SU-DHL-6 (cell line): Measurements from ENCODE around the gene MADCAM1.
"Not testable (repeated sequence)": the region's sequence is repeated elsewhere in the genome, so short reads cannot be mapped to it uniquely, and the experiment has no call there.

ENCODE experiments used
- H2AFZ ChIP-seq: fragments of 200-600 bp; sonication (generic); 2 replicates; pipeline ENCODE4 v1.6.1; 2014; ENCODE audit warnings: low read depth, mild to moderate bottlenecking, moderate library complexity, mixed read lengths, antibody characterized with exemption, low read length; ENCODE audit not compliant: severe bottlenecking
- H3F3A ChIP-seq: fragments of 200-600 bp; shearing (Covaris generic); 2 replicates; pipeline ENCODE4 v1.6.0; 2016; ENCODE audit warnings: antibody characterized with exemption, mild to moderate bottlenecking; ENCODE audit not compliant: insufficient read depth
- H3K27ac ChIP-seq: fragments of 200-600 bp; sonication (generic); 2 replicates; pipeline ENCODE4 v1.5.1; 2016; ENCODE audit warnings: low read depth, mild to moderate bottlenecking, low read length, moderate library complexity, mixed read lengths
- H3K27me3 ChIP-seq: fragments of 200-600 bp; sonication (generic), shearing (Covaris generic); 2 replicates; pipeline ENCODE4 v1.6.0; 2014; ENCODE audit warnings: mild to moderate bottlenecking, low read length
- H3K36me3 ChIP-seq: fragments of 200-600 bp; sonication (generic); 2 replicates; pipeline ENCODE4 v1.6.1; 2014; ENCODE audit warnings: mild to moderate bottlenecking, low read length, mixed read lengths
- H3K4me2 ChIP-seq: fragments of 300-600, 200-600 bp; shearing (Covaris generic), sonication (generic); 2 replicates; pipeline ENCODE4 v1.6.0; 2014; ENCODE audit warnings: low read length, low read depth, mild to moderate bottlenecking; ENCODE audit not compliant: poor library complexity, severe bottlenecking
- H3K4me3 ChIP-seq: fragments of 200-600 bp; sonication (generic); 2 replicates; pipeline ENCODE4 v1.5.1; 2014; ENCODE audit warnings: antibody characterized with exemption, low read length, mild to moderate bottlenecking, mixed read lengths; ENCODE audit not compliant: insufficient read depth, poor library complexity, severe bottlenecking
- H3K79me2 ChIP-seq: fragments of 200-600 bp; sonication (generic); 2 replicates; pipeline ENCODE4 v1.6.1; 2014; ENCODE audit warnings: mild to moderate bottlenecking, low read length, moderate library complexity; ENCODE audit not compliant: insufficient read depth
- H3K9ac ChIP-seq: fragments of 200-600 bp; sonication (generic); 2 replicates; pipeline ENCODE4 v1.7.0; 2014; ENCODE audit warnings: mild to moderate bottlenecking, low read length
- H3K9me2 ChIP-seq: fragments of 200-600 bp; sonication (generic); replicated peaks from 2 replicates; pipeline ENCODE4 v1.6.1; 2014; ENCODE audit warnings: low read length; ENCODE audit not compliant: insufficient read depth
- H3K9me3 ChIP-seq: fragments of 200-600 bp; sonication (generic); 2 replicates; pipeline ENCODE4 v1.6.1; 2014; ENCODE audit warnings: low read length, mixed read lengths; ENCODE audit not compliant: insufficient read depth
- H4K20me1 ChIP-seq: fragments of 200-600 bp; sonication (generic); 2 replicates; pipeline ENCODE4 v1.6.1; 2014; ENCODE audit warnings: low read depth, mild to moderate bottlenecking, antibody characterized with exemption, low read length, moderate library complexity, mixed read lengths
- CTCF ChIP-seq: fragments of 200-600 bp; sonication (generic); IDR thresholded peaks from one replicate; pipeline ENCODE4 v1.5.1; 2017; ENCODE audit warnings: antibody characterized with exemption, mild to moderate bottlenecking, low read length, moderate library complexity; ENCODE audit not compliant: insufficient read depth, poor library complexity, severe bottlenecking
- EZH2phosphoT487 ChIP-seq: fragments of 200-600 bp; sonication (generic), shearing (Covaris generic); conservative IDR thresholded peaks from 2 replicates; pipeline ENCODE4 v1.6.1; 2018; ENCODE audit warnings: mild to moderate bottlenecking, antibody characterized with exemption, low read length, moderate library complexity, mixed read lengths

MADCAM1 gene

GRCh38 chr19:449916-450315 is 46.4 kb upstream of the MADCAM1 start:
- H3K27ac ChIP-seq: no peak overlapping the region
- H3K4me2 ChIP-seq: no peak overlapping the region
- H3K9me3 ChIP-seq: peaks cover 8% of the 10 kb centered on the region; the same call in 1 of the 2 replicates
- H3K36me3 ChIP-seq: no peaks in the 10 kb centered on the region
- H3K9ac ChIP-seq: no peak overlapping the region
- H3K79me2 ChIP-seq: no peaks in the 10 kb centered on the region
- no peaks in the 10 kb centered on the region for H3K27me3 ChIP-seq
- H3F3A ChIP-seq: 0 out of 2 replicates have a peak, but pooled peaks cover 4% of the 10 kb centered on the region
- no peak overlapping the region for H3K4me3 ChIP-seq
- no peaks in the 10 kb centered on the region for H4K20me1 ChIP-seq
- H2AFZ ChIP-seq: no peak overlapping the region
- no peaks in the 10 kb centered on the region for H3K9me2 ChIP-seq
- TF ChIP-seq CTCF (no peak), EZH2phosphoT487 (no peak)

- not testable (repeated sequence) for H3K27me3 ChIP-seq, H3K36me3 ChIP-seq, H4K20me1 ChIP-seq, H3K9me2 ChIP-seq, H3K79me2 ChIP-seq, H3K4me2 ChIP-seq, H3K9me3 ChIP-seq, H3K4me3 ChIP-seq, H3K27ac ChIP-seq, H2AFZ ChIP-seq, H3F3A ChIP-seq, H3K9ac ChIP-seq
These were observed 45.3 kb upstream of the MADCAM1 start for GRCh38 chr19:450912-451481.

GRCh38 chr19:452829-453228 is 43.5 kb upstream of the MADCAM1 start:
- Histone ChIP-seq H3F3A (0 out of 2 replicates have a peak, but pooled peaks cover 4% of the 10 kb centered on the region), H3K36me3 (no peaks in the 10 kb centered on the region), H2AFZ (no peak overlapping the region), H3K27ac (no peak overlapping the region), H3K4me3 (no peak overlapping the region), H3K4me2 (no peak overlapping the region), H3K9ac (no peak overlapping the region), H3K9me3 (peaks cover 18% of the 10 kb centered on the region; the same call in 1 of the 2 replicates), H4K20me1 (no peaks in the 10 kb centered on the region), H3K27me3 (no peaks in the 10 kb centered on the region), H3K9me2 (no peaks in the 10 kb centered on the region), H3K79me2 (no peaks in the 10 kb centered on the region)
- TF ChIP-seq EZH2phosphoT487 (no peak), CTCF (no peak)

- Histone ChIP-seq H3K9me2 (no peaks in the 10 kb centered on the region), H3K4me3 (no peak overlapping the region)
These were observed 42.7 kb upstream of the MADCAM1 start for GRCh38 chr19:453606-454005.

More at GRCh38 chr19:453606-454005, 42.7 kb upstream of the MADCAM1 start:
- Histone ChIP-seq H2AFZ (no peak overlapping the region), H3K9ac (no peak overlapping the region), H3K79me2 (no peaks in the 10 kb centered on the region), H4K20me1 (no peaks in the 10 kb centered on the region), H3K4me2 (no peak overlapping the region), H3K9me3 (peaks cover 18% of the 10 kb centered on the region; the same call in 1 of the 2 replicates), H3K27ac (no peak overlapping the region), H3K36me3 (no peaks in the 10 kb centered on the region), H3K27me3 (no peaks in the 10 kb centered on the region), H3F3A (0 out of 2 replicates have a peak, but pooled peaks cover 4% of the 10 kb centered on the region)
- no peak for TF ChIP-seq CTCF
